Smooth muscle cell (in vitro differentiated cells): ENCODE measurements around the gene CRACDL. TPM values are rescaled to one million over a fixed set of nuclear protein-coding genes. Genes with fewer than 3 reads are reported as not detected.

Experiments
- DNase-seq: peaks from one replicate; lab custom pipeline; 2025; ENCODE audit not compliant: unreplicated experiment; lab: John Stamatoyannopoulos, UW
- H2AFZ ChIP-seq: fragments of 200-600 bp; sonication (generic); 2 replicates; pipeline ENCODE4 v1.6.0; 2016; ENCODE audit warnings: antibody characterized with exemption, low read depth, mild to moderate bottlenecking
- H3F3A ChIP-seq: fragments of 200-600 bp; sonication (generic); 2 replicates; pipeline ENCODE4 v1.6.0; 2017; ENCODE audit warnings: antibody characterized with exemption, low read depth
- H3K27ac ChIP-seq: fragments of 200-600 bp; sonication (generic); 2 replicates; pipeline ENCODE4 v1.5.1; 2016; ENCODE audit warnings: low read depth, mild to moderate bottlenecking
- H3K27me3 ChIP-seq: fragments of 200-600 bp; sonication (generic); 2 replicates; pipeline ENCODE4 v1.6.1; 2016; ENCODE audit warnings: low read depth, mild to moderate bottlenecking
- H3K36me3 ChIP-seq: fragments of 200-600 bp; sonication (generic); 2 replicates; pipeline ENCODE4 v1.5.1; 2016; ENCODE audit warnings: low read depth
- H3K4me1 ChIP-seq: fragments of 200-600 bp; sonication (generic); 2 replicates; pipeline ENCODE4 v1.5.1; 2016; ENCODE audit warnings: low read depth
- H3K4me2 ChIP-seq: fragments of 200-600 bp; sonication (generic); 2 replicates; pipeline ENCODE4 v1.6.0; 2016; ENCODE audit warnings: mild to moderate bottlenecking
- H3K4me3 ChIP-seq: fragments of 200-600 bp; sonication (generic); 2 replicates; pipeline ENCODE4 v1.5.1; 2016; ENCODE audit warnings: mild to moderate bottlenecking
- H3K79me2 ChIP-seq: fragments of 200-600 bp; sonication (generic); 2 replicates; pipeline ENCODE4 v1.6.0; 2016; ENCODE audit warnings: low read depth, mild to moderate bottlenecking
- H3K9ac ChIP-seq: fragments of 200-600 bp; sonication (generic); 2 replicates; pipeline ENCODE4 v1.6.0; 2016; ENCODE audit warnings: low read depth
- H3K9me3 ChIP-seq: fragments of 200-600 bp; sonication (generic); replicated peaks from 2 replicates; pipeline ENCODE4 v1.5.1; 2016; ENCODE audit warnings: low read depth
- H4K20me1 ChIP-seq: fragments of 200-600 bp; sonication (generic); 2 replicates; pipeline ENCODE4 v1.6.0; 2016; ENCODE audit warnings: low read depth
- WGBS: methylation state at CpG from one replicate; pipeline ENCODE4 v1.1.7; 2016; ENCODE audit warnings: low lambda C conversion rate; 5-methylcytosine and 5-hydroxymethylcytosine counted together
- polyA plus RNA-seq: library from polyadenylated mRNA; unstranded; fragments of >200 nt; fragmentation: Nextera tagmentation; extraction: Ambion mirVana; gene quantifications from 2 replicates; pipeline ENCODE4 v1.2.1, GENCODE V29; 2016
- total RNA-seq: library from RNA; depleted of rRNA; stranded (reverse); fragments of >200 nt; gene quantifications from 2 replicates; pipeline ENCODE4 v1.2.3, GENCODE V29; 2014
- TF ChIP-seq, protein P1 (sequence below): fragments of 200-600 bp; sonication (generic); IDR thresholded peaks from 2 replicates; pipeline ENCODE4 v1.5.1; 2017; ENCODE audit warnings: borderline replicate concordance, mild to moderate bottlenecking, antibody characterized with exemption; ENCODE audit not compliant: insufficient read depth, poor library complexity, severe bottlenecking

CRACDL gene
- total and polyA plus RNA-seq, 2 experiments from 2014 or later, result 0.72 to 2.2 TPM

DNA sequence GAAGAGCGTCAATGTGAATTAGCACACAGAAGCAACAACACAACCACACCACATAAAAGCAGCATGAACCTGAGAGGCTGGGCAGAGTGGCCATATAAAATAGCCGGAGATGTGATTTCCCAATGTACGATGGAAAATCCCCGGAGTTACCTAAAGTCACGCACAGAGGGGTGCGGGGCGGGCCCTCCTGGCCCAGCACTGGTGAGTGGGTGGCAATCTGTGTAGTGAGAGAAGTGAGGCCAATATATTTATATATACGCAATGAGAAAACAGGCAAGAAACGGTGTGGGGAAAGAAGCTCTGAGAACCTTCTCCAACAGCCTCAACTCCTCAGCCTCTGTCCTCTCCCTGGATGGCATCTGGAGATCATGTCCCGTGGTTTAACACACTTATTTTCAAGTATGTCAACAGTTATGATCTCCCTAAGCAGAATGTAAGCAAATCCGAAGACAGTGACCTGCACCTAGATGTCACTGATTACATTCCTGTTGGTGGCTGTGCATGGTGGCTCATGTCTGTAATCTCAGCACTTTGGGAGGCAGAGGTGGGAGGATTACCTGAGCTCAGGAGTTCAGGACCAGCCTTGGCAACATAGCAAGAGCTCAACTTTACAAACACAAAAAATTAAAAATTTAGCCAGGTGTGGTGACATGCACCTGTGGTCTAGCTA is 41.6 kb downstream of the CRACDL start:
- Histone ChIP-seq H3K9me3 (no peaks in the 10 kb centered on the region), H3F3A (no peaks in the 10 kb centered on the region), H3K4me3 (no peak overlapping the region), H3K36me3 (no peaks in the 10 kb centered on the region), H2AFZ (no peak overlapping the region), H3K4me2 (no peak overlapping the region), H3K27me3 (no peaks in the 10 kb centered on the region), H3K27ac (no peak overlapping the region), H4K20me1 (no peaks in the 10 kb centered on the region), H3K79me2 (no peaks in the 10 kb centered on the region), H3K4me1 (no peaks in the 10 kb centered on the region), H3K9ac (no peak overlapping the region)
- no peak for DNase-seq
- TF ChIP-seq, protein P1, sequence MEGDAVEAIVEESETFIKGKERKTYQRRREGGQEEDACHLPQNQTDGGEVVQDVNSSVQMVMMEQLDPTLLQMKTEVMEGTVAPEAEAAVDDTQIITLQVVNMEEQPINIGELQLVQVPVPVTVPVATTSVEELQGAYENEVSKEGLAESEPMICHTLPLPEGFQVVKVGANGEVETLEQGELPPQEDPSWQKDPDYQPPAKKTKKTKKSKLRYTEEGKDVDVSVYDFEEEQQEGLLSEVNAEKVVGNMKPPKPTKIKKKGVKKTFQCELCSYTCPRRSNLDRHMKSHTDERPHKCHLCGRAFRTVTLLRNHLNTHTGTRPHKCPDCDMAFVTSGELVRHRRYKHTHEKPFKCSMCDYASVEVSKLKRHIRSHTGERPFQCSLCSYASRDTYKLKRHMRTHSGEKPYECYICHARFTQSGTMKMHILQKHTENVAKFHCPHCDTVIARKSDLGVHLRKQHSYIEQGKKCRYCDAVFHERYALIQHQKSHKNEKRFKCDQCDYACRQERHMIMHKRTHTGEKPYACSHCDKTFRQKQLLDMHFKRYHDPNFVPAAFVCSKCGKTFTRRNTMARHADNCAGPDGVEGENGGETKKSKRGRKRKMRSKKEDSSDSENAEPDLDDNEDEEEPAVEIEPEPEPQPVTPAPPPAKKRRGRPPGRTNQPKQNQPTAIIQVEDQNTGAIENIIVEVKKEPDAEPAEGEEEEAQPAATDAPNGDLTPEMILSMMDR, result no peak
- WGBS, result 94% methylated on average over 11 of the region's 11 CpGs

DNA sequence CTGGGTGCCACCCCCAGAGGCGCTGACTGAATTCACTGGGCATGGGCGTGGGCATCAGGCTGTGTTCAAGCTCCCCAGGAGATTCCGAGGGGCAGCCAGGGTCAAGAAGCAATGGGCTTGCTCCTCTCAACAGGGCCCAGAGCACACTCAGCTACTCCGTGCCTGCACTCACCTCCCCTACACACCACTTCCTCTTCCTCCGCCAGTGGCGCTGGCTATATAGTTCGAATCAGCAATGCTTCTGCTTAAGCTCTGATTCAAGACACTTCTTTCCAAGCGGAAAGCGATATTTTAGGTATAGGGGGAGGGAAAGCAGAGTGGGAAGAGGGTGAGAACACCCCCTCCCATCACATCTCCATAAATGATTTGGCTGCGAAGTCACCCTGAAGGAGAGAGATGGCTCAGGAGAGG is 42.1 kb downstream of the CRACDL start:
- no peak for DNase-seq
- Histone ChIP-seq H3K27ac (no peak overlapping the region), H2AFZ (no peak overlapping the region), H3K9ac (no peak overlapping the region), H3K36me3 (no peaks in the 10 kb centered on the region), H3K9me3 (no peaks in the 10 kb centered on the region), H3F3A (no peaks in the 10 kb centered on the region), H3K27me3 (no peaks in the 10 kb centered on the region), H3K4me1 (no peaks in the 10 kb centered on the region), H4K20me1 (no peaks in the 10 kb centered on the region), H3K4me2 (no peak overlapping the region), H3K79me2 (no peaks in the 10 kb centered on the region), H3K4me3 (no peak overlapping the region)
- TF ChIP-seq, protein P1, result no peak
- 88% methylated on average over 10 of the region's 10 CpGs for WGBS

DNA sequence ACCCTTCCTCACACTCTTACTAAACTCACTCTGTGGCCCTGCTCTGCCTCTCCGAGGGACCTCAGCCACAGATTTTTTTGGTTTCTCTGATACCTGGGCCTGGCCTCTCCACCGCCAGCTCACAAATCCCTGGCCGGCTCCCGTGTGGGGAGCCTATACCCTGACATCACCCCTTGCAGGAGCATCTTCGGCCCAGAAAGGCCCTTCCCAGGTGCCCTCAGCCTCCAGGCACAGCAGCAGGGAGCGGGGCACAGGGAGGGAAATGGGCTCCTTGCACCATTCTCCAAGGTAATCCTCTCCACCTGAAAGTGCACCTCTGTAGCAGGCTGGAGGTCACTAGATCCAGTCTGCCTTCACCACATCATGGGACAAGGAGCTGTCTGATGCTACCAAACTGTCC is 43.2 kb downstream of the CRACDL start:
- DNase-seq, result no peak

More for the DNA sequence above, 43.2 kb downstream of the CRACDL start:
- Histone ChIP-seq H4K20me1 (no peaks in the 10 kb centered on the region), H3K27me3 (no peaks in the 10 kb centered on the region), H3K4me3 (no peak overlapping the region), H3K4me1 (no peaks in the 10 kb centered on the region), H3K79me2 (no peaks in the 10 kb centered on the region), H2AFZ (no peak overlapping the region), H3K9me3 (peaks cover under 1% of the 10 kb centered on the region), H3K9ac (no peak overlapping the region), H3K4me2 (no peak overlapping the region), H3K36me3 (no peaks in the 10 kb centered on the region), H3F3A (no peaks in the 10 kb centered on the region), H3K27ac (no peak overlapping the region)
- TF ChIP-seq, protein P1, result no peak
- 94% methylated on average over 6 of the region's 6 CpGs for WGBS
